NT2/D1 (cell line): Measurements from ENCODE around the gene CROCC.

Source experiments
- YY1 ChIP-seq: IDR thresholded peaks from 2 replicates; pipeline ENCODE4 v1.6.1; 2011; ENCODE audit not compliant: insufficient read length, insufficient read depth
- ZNF274 ChIP-seq: IDR thresholded peaks from 2 replicates; pipeline ENCODE4 v1.6.1; 2011; ENCODE audit warnings: mild to moderate bottlenecking, low read depth, low read length

- TF ChIP-seq ZNF274: no peak
- no peak for TF ChIP-seq YY1
Measured at GRCh38 chr1:16957731-16958130, 36.0 kb downstream of the CROCC start.
